ENCODE measurements around the gene MCIDAS. TPM values are rescaled to one million over a fixed set of nuclear protein-coding genes. Genes with fewer than 3 reads are reported as not detected.

Gene MCIDAS
- total RNA-seq, 4 donors from 2014 or later = not detected

- TF ChIP-seq, protein P1, sequence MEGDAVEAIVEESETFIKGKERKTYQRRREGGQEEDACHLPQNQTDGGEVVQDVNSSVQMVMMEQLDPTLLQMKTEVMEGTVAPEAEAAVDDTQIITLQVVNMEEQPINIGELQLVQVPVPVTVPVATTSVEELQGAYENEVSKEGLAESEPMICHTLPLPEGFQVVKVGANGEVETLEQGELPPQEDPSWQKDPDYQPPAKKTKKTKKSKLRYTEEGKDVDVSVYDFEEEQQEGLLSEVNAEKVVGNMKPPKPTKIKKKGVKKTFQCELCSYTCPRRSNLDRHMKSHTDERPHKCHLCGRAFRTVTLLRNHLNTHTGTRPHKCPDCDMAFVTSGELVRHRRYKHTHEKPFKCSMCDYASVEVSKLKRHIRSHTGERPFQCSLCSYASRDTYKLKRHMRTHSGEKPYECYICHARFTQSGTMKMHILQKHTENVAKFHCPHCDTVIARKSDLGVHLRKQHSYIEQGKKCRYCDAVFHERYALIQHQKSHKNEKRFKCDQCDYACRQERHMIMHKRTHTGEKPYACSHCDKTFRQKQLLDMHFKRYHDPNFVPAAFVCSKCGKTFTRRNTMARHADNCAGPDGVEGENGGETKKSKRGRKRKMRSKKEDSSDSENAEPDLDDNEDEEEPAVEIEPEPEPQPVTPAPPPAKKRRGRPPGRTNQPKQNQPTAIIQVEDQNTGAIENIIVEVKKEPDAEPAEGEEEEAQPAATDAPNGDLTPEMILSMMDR (IDR thresholded peaks at IDR 0.05) = no peak
- ATAC-seq (ENCODE audit: low FRiP score) = peak; percentile 37
Observed at GRCh38 chr5:55220433-55221185, 6.5 kb downstream of the MCIDAS start.

DNA sequence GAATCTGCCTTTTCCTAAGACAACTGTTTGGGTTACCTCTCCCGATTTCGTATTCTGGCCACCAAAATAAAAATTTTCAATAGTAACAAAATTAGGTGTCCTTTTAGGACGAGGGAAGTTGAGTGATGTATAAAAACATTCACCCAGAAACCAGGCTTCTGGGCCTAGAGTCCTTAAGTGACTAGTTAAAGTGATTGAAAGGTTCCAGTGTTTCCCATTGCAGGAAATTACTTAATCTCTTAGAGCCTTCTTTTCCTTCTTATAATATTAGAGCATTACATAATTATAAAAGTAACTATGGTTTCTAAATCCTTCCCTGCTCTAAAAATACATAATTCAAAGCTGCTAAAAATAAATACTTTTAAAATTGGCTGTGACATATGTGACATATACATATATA, 7.3 kb downstream of the MCIDAS start:
- TF ChIP-seq, protein P1 (IDR thresholded peaks at IDR 0.05) = no peak
- DNase-seq (ENCODE audit: low spot score) (no peak), ATAC-seq (ENCODE audit: low FRiP score) (no peak)

More at GRCh38 chr5:55220433-55221185, 6.5 kb downstream of the MCIDAS start:
- no peak for DNase-seq (ENCODE audit: low spot score)

DNA sequence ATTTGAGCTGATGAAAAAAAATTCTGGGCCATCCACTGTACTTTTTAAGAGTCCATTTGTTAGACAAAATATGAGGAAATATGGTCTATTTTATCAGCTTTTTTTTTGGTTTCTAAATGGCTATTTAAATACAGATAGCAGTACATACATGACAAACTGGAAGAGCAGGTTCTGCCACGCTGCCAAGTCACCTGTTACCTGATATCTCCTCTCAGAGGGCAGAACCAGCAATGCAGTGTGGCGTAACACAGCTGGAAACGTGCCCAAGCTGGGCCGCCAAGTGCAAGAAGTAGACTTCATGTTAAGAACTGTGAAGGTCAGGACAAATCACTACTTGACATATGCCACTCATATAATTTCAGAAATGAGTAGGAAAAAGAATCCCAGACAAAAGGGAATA, 8.1 kb downstream of the MCIDAS start:
- DNase-seq (ENCODE audit: low spot score) (no peak), ATAC-seq (ENCODE audit: low FRiP score) (no peak)
- TF ChIP-seq, protein P1 (IDR thresholded peaks at IDR 0.05) = no peak

DNA sequence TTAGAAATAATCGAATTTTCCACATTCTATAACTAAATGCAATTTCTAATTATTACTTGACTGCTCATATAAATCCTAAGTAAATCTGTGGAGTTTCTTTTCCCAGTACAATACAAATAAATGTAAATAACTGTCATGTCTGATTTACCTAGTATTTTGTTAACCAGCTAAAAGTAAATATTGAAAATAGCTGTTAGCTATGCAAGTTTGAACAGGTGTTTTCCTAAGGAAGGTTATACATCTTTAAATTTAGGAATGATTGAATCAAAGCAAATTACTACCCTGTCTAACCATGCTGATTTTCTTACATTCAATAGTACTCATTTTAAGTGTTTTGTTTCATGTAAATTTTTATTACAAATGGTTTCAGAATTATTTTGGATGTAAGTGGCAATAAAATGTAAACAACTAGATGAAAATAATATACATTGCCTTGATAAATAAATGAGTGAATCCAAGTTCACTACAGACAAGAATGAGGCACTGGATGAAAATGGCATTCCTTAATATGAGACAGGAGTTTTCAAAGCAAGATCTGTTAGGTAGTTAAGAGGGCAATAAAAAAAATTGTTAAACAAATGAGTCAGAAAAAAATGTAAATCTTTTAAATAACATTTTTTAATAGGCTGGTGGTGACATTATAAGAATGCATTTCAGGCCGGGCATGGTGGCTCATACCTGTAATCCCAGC, 15.8 kb downstream of the MCIDAS start:
- ATAC-seq (ENCODE audit: low FRiP score) = no peak

DNA sequence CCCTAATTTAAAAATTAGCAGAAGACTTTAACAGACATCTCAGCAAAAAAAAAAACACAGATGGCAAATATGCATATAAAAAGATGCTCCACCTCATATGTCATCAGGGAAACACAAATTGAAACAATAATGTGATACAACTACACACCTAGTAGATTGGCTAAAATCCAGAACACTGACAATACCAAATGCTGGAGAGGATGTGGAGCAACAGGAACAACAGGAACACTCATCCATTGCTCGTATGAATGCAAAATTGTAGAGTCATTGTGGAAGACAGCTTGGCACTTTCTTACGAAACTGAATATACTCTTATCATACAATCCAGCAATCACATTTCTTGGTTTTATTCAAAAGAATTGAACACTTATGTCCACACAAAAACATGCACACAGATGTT, 22.1 kb downstream of the MCIDAS start:
- DNase-seq (ENCODE audit: low spot score) = no peak

More for the DNA sequence above, 15.8 kb downstream of the MCIDAS start:
- DNase-seq (ENCODE audit: low spot score) = no peak
- TF ChIP-seq, protein P1 (IDR thresholded peaks at IDR 0.05) = no peak

GRCh38 chr5:55191165-55191564, 36.0 kb downstream of the MCIDAS start:
- DNase-seq (ENCODE audit: low spot score) (no peak), ATAC-seq (ENCODE audit: low FRiP score) (no peak)
- TF ChIP-seq, protein P1 (IDR thresholded peaks at IDR 0.05) = no peak

More for the DNA sequence above, 22.1 kb downstream of the MCIDAS start:
- TF ChIP-seq, protein P1 (IDR thresholded peaks at IDR 0.05) = no peak
- no peak for ATAC-seq (ENCODE audit: low FRiP score)

Measured in omental fat pad (tissue), 4 donors.